ENCODE data around the gene ADGRG7.
A peak's percentile ranks its signal among the peaks of the same experiment; 100 is the strongest.

The ADGRG7 gene

GRCh38 chr3:100702082-100702979, 92.9 kb downstream of the ADGRG7 start:
- FAIRE-seq: no peak

- no peak for FAIRE-seq
Observed at GRCh38 chr3:100702980-100703345, 93.6 kb downstream of the ADGRG7 start.

- no peak for FAIRE-seq
Observed at GRCh38 chr3:100703865-100704264, 94.5 kb downstream of the ADGRG7 start.

- no peak for FAIRE-seq
Observed at GRCh38 chr3:100706365-100706764, 97.0 kb downstream of the ADGRG7 start.

GRCh38 chr3:100708644-100708988, 99.2 kb downstream of the ADGRG7 start:
- no peak for FAIRE-seq

- FAIRE-seq: peak; percentile 99
Observed at GRCh38 chr3:100708989-100709841, 99.8 kb downstream of the ADGRG7 start, which contains the start of gene TFG. Gene TFG (plus strand): TSS chr3:100709494. CDS start chr3:100713686, 4,192 bp downstream.

GRCh38 chr3:100709842-100710260, 100.5 kb downstream of the ADGRG7 start:
- no peak for FAIRE-seq

GRCh38 chr3:100710261-100710968, 101.0 kb downstream of the ADGRG7 start:
- no peak for FAIRE-seq

GRCh38 chr3:100715176-100715575, 105.8 kb downstream of the ADGRG7 start:
- no peak for FAIRE-seq

GRCh38 chr3:100717063-100717462, 107.7 kb downstream of the ADGRG7 start:
- no peak for FAIRE-seq

GRCh38 chr3:100717637-100718487, 108.5 kb downstream of the ADGRG7 start:
- FAIRE-seq: peak; percentile 29

GRCh38 chr3:100719136-100719535, 109.7 kb downstream of the ADGRG7 start:
- FAIRE-seq: no peak

GRCh38 chr3:100720426-100720825, 111.0 kb downstream of the ADGRG7 start:
- no peak for FAIRE-seq

GRCh38 chr3:100725935-100726513, 116.6 kb downstream of the ADGRG7 start:
- FAIRE-seq: no peak

- FAIRE-seq: no peak
Observed at GRCh38 chr3:100726706-100727105, 117.3 kb downstream of the ADGRG7 start.

GRCh38 chr3:100730524-100730923, 121.1 kb downstream of the ADGRG7 start:
- FAIRE-seq: no peak

GRCh38 chr3:100732435-100732834, 123.0 kb downstream of the ADGRG7 start:
- FAIRE-seq: no peak

- no peak for FAIRE-seq
Observed at GRCh38 chr3:100737334-100737733, 127.9 kb downstream of the ADGRG7 start.

- no peak for FAIRE-seq
Observed at GRCh38 chr3:100740207-100740606, 130.8 kb downstream of the ADGRG7 start.

GRCh38 chr3:100743535-100743934, 134.1 kb downstream of the ADGRG7 start:
- FAIRE-seq: no peak

- FAIRE-seq: no peak
Observed at GRCh38 chr3:100744671-100745070, 135.3 kb downstream of the ADGRG7 start.

All from endometrium (tissue), 2 donors.